Measurements from ENCODE around the gene NID1.

The NID1 gene

DNA sequence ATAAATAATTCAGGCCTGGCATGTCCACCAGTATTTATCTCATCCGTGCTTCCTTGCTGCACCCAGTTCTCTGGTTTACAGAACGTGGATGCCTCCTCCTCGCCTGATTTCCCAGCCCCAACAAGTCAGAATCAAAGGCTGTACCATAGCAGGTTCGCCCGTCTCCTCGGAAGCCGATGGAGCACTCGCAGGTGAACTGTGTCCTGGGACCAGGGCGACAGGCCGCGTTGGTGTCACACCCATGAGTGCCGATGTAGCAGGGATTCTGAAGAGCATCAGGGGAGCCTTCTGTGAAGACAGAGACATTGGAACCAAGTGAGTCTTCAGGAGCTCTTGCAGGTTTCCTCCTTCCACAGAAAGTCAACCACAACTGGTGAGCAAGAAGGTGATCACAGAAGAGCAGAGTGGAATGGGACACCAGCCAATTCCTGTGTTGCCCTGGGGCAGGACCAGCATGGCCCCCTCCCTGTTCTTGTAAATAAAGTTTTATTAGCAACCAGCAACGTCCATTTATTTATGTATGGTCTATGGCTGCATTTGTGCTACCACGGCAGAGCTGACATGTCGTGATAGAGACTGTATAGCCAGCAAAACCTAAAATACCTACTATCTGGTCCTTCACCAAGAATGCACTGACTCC lies 40.8 kb downstream of the NID1 start:
- Histone ChIP-seq H3K9me3 (ENCODE audit: control insufficient read depth, insufficient read depth, low read length) (no peaks in the 10 kb centered on the region), H3K36me3 (ENCODE audit: control insufficient read depth, insufficient read depth, low read length) (0 out of 2 replicates have a peak, but pooled peaks cover 9% of the 10 kb centered on the region), H3K27ac (ENCODE audit: low read depth, low read length) (no peak overlapping the region), H3K9ac (ENCODE audit: low read depth, low read length) (no peak overlapping the region), H3K27me3 (ENCODE audit: control insufficient read depth, insufficient read depth, low read length) (no peaks in the 10 kb centered on the region), H3K4me1 (ENCODE audit: control insufficient read depth, insufficient read depth, low read length) (no peaks in the 10 kb centered on the region), H3K4me3 (ENCODE audit: low read depth, low read length) (no peak overlapping the region)

DNA sequence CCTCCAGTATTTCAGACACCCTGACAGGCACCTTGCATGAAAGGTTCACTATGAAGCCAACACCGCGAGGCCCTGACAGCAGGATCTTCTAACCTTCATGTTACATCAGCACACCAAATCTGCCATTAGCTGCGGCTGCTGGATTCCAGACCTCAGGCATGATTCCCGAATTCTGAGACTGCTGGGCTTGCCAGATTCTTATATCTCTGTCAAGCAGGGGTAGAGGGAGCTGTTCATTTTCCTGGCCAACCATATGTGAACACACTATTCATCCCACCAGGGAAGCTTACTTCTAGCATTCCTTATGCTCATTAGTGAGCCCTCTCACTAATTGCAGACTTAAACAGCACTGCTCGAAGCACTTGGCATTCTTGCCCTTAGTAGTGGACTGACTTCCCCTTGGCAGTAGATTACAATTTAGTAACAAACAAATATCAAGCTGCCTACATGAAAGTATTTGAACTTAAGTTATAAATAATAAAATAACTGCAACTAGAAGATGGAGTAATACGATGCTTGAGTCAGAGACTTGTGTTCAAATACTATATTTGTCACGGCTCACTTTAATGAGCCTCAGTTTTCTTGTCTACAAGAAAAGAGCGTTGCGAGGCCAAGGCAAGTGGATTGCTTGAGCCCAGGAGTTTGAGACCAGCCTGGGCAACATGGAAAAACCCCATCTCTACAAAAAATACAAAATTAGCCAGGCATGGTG lies 43.3 kb downstream of the NID1 start:
- Histone ChIP-seq H3K27ac (ENCODE audit: low read depth, low read length) (no peak overlapping the region), H3K9ac (ENCODE audit: low read depth, low read length) (no peak overlapping the region), H3K36me3 (ENCODE audit: control insufficient read depth, insufficient read depth, low read length) (0 out of 2 replicates have a peak, but pooled peaks cover 9% of the 10 kb centered on the region), H3K4me3 (ENCODE audit: low read depth, low read length) (no peak overlapping the region), H3K4me1 (ENCODE audit: control insufficient read depth, insufficient read depth, low read length) (no peaks in the 10 kb centered on the region), H3K27me3 (ENCODE audit: control insufficient read depth, insufficient read depth, low read length) (no peaks in the 10 kb centered on the region), H3K9me3 (ENCODE audit: control insufficient read depth, insufficient read depth, low read length) (no peaks in the 10 kb centered on the region)

DNA sequence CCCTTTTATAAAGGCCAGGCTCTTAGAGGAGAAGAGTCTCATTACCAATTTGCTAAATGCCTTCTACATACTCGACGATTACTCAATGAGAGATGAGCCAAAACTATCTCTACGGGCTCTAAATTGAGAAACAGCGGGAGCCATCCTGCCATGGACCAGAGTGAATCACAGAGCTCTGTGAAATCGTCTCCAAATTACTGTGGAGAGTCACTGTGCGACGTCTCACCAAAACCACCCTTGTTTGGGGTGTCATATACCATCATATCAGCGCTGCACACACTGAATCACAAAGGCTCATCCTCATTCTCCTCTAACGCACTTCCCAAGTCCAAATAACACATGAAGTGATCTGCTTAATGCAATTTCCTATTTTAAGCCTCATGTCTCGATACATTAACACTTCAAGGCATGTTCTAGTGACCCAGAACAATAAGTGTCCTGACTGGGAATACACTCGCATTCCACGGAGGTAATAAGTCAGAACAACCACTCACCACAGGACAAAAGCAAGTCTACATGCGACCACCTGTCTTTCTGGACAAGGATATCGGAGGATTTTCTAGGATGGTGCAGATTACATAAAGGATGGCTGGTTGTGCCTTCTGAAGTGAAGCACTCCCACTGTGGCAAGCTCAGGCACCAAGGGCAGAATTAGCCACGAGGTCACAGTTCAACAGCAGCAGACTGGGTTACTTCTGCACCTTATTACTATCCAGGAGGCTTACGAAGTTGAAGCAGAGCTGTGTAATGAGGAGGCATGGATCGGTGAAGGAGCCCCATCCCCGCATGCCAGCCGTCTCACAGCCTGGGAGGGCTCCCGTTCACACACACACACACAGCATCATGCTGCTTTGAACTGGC lies 44.3 kb downstream of the NID1 start:
- Histone ChIP-seq H3K27ac (ENCODE audit: low read depth, low read length) (no peak overlapping the region), H3K9ac (ENCODE audit: low read depth, low read length) (no peak overlapping the region), H3K27me3 (ENCODE audit: control insufficient read depth, insufficient read depth, low read length) (no peaks in the 10 kb centered on the region), H3K4me3 (ENCODE audit: low read depth, low read length) (no peak overlapping the region), H3K4me1 (ENCODE audit: control insufficient read depth, insufficient read depth, low read length) (no peaks in the 10 kb centered on the region), H3K9me3 (ENCODE audit: control insufficient read depth, insufficient read depth, low read length) (no peaks in the 10 kb centered on the region), H3K36me3 (ENCODE audit: control insufficient read depth, insufficient read depth, low read length) (0 out of 2 replicates have a peak, but pooled peaks cover 9% of the 10 kb centered on the region)

DNA sequence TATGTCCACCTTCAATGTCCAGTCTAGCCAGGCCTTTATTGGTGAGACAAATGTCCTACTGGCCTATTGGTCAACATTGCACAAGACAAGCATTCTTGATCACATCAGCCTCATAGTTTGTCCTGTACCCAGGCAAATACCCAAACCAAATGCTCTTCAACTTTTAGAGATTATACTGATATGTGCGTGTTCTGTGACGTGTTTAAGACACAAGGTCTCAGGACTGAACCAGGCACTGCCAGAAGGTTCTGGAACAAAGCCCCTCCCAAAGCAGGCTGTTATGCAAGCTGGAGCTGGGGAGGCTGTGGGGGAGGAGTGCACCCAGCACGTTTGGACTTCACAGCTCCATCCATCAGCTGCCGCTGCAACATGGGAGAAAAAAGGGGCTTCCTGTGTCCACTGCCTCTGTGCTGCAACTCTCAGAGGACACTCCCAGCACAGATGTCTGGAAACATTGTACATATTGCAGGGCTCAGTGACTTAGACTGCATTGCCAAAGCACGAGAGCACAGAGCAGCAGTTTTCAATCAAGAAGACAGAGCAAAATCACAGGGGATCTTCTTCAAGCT lies 45.9 kb downstream of the NID1 start:
- H3K4me1 ChIP-seq (ENCODE audit: control insufficient read depth, insufficient read depth, low read length): no peaks in the 10 kb centered on the region
- no peaks in the 10 kb centered on the region for H3K9me3 ChIP-seq (ENCODE audit: control insufficient read depth, insufficient read depth, low read length)
- no peaks in the 10 kb centered on the region for H3K27me3 ChIP-seq (ENCODE audit: control insufficient read depth, insufficient read depth, low read length)
- H3K27ac ChIP-seq (ENCODE audit: low read depth, low read length): no peak overlapping the region
- 0 out of 2 replicates have a peak, but pooled peaks cover 4% of the 10 kb centered on the region for H3K36me3 ChIP-seq (ENCODE audit: control insufficient read depth, insufficient read depth, low read length)
- H3K9ac ChIP-seq (ENCODE audit: low read depth, low read length): no peak overlapping the region
- H3K4me3 ChIP-seq (ENCODE audit: low read depth, low read length): no peak overlapping the region

DNA sequence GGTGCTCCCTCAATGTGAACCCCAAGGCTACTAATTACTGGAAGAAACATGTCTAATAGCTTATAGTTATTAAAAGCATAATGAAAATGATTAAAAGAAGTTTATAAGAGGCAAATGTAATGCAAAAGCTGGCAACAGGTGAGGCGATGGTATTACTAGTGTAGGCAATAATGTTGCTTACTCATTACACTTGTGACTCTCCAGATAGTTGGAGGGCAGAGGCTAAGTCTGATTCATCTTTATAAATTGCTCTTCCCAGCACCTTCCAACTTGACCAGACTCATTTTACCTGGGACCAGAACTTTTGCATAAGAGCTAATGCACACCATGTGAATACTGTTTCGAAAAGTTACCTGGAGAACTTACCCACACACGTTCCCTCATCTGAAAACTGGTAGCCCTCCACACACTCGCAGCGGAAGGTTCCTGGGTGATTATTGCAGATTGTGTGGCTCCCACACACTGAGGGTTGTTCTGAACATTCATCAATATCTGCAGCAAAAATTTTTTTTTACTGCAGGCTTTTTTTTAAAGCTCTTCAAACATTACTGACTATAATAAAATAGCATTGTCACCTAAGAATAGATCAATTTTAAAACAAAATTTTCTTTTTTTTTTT lies 48.0 kb downstream of the NID1 start:
- H3K9ac ChIP-seq (ENCODE audit: low read depth, low read length): no peak overlapping the region
- no peaks in the 10 kb centered on the region for H3K36me3 ChIP-seq (ENCODE audit: control insufficient read depth, insufficient read depth, low read length)
- H3K4me3 ChIP-seq (ENCODE audit: low read depth, low read length): no peak overlapping the region
- H3K27me3 ChIP-seq (ENCODE audit: control insufficient read depth, insufficient read depth, low read length): no peaks in the 10 kb centered on the region
- H3K27ac ChIP-seq (ENCODE audit: low read depth, low read length): no peak overlapping the region
- no peaks in the 10 kb centered on the region for H3K9me3 ChIP-seq (ENCODE audit: control insufficient read depth, insufficient read depth, low read length)
- H3K4me1 ChIP-seq (ENCODE audit: control insufficient read depth, insufficient read depth, low read length): no peaks in the 10 kb centered on the region

DNA sequence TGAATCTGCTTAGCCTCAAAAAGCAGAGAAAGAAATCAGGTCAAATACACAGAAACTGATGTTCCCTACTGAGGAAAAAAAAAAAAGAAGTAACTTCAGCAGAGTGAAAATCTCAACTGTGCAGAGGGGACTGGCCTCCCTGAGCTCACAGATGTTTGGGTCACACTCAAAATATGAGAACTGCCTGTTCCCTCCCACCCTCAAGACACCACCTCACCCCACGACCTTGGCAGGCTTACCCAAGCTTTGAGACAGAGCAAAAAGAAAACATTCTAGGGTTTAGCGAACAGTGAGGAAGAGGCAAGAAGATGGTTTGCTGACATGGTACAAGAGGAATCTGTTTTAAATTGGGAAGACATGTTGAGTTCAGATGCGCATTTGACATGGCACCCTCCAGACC lies 48.8 kb downstream of the NID1 start:
- Histone ChIP-seq H3K9me3 (ENCODE audit: control insufficient read depth, insufficient read depth, low read length) (no peaks in the 10 kb centered on the region), H3K36me3 (ENCODE audit: control insufficient read depth, insufficient read depth, low read length) (no peaks in the 10 kb centered on the region), H3K27me3 (ENCODE audit: control insufficient read depth, insufficient read depth, low read length) (no peaks in the 10 kb centered on the region), H3K9ac (ENCODE audit: low read depth, low read length) (no peak overlapping the region), H3K27ac (ENCODE audit: low read depth, low read length) (no peak overlapping the region), H3K4me3 (ENCODE audit: low read depth, low read length) (no peak overlapping the region), H3K4me1 (ENCODE audit: control insufficient read depth, insufficient read depth, low read length) (no peaks in the 10 kb centered on the region)

DNA sequence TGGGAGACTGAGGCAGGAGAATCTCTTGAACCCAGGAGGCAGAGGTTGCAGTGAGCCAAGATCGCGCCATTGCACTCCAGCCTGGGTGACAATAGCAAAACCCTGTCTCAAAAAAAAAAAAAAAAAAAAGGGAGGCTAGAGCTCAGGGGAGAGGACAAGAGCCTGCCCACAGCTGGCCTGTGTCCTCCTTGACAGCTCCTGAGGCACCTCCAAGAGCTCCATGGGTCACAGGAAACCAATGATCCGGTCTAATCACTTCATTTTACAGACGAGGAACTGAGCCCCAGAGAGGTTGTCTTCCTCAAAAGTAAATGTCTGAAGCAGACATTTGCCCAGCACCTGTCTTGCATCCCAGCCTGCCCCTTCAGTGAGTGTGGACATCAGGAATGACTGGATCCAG lies 49.4 kb downstream of the NID1 start:
- Histone ChIP-seq H3K36me3 (ENCODE audit: control insufficient read depth, insufficient read depth, low read length) (no peaks in the 10 kb centered on the region), H3K4me1 (ENCODE audit: control insufficient read depth, insufficient read depth, low read length) (no peaks in the 10 kb centered on the region), H3K27me3 (ENCODE audit: control insufficient read depth, insufficient read depth, low read length) (no peaks in the 10 kb centered on the region), H3K27ac (ENCODE audit: low read depth, low read length) (no peak overlapping the region), H3K4me3 (ENCODE audit: low read depth, low read length) (no peak overlapping the region), H3K9me3 (ENCODE audit: control insufficient read depth, insufficient read depth, low read length) (no peaks in the 10 kb centered on the region), H3K9ac (ENCODE audit: low read depth, low read length) (no peak overlapping the region)

DNA sequence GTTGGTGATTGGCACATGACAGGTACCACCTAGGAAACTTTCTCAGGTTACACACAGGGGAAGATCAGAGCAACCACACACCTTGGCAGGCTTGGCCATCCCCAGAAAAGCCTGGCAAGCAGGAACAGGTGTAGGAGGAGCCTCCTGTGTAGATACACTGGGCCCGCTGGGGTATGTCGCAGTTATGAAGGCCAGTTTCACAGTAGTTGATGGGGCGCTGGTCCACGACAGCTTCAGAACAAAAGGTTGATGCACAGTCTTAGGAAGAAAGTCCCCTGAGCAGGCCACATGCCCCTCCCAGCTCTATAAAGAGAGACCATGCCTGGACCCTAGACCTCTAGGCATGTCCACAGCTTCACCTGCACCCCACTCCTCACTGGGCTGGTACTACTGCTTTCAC lies 51.6 kb downstream of the NID1 start:
- H3K4me1 ChIP-seq (ENCODE audit: control insufficient read depth, insufficient read depth, low read length): no peaks in the 10 kb centered on the region
- H3K4me3 ChIP-seq (ENCODE audit: low read depth, low read length): no peak overlapping the region
- no peak overlapping the region for H3K9ac ChIP-seq (ENCODE audit: low read depth, low read length)
- H3K27me3 ChIP-seq (ENCODE audit: control insufficient read depth, insufficient read depth, low read length): no peaks in the 10 kb centered on the region
- H3K27ac ChIP-seq (ENCODE audit: low read depth, low read length): no peak overlapping the region
- no peaks in the 10 kb centered on the region for H3K9me3 ChIP-seq (ENCODE audit: control insufficient read depth, insufficient read depth, low read length)
- no peaks in the 10 kb centered on the region for H3K36me3 ChIP-seq (ENCODE audit: control insufficient read depth, insufficient read depth, low read length)

DNA sequence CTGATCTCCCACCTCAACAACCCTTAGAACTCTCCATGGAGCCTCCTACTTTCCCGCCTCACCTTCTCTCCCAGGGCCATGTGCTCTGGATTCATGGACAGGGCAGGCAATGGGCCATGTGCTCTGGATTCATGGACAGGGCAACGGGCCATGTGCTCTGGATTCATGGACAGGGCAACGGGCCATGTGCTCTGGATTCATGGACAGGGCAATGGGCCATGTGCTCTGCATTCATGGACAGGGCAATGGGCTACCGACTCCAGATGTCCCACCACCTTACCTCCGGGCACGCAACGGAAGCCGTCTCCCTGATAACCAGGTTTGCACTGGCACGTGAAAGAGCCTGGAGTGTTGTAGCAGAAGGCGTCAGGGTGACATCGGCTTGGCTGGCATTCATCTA lies 53.2 kb downstream of the NID1 start:
- H3K36me3 ChIP-seq (ENCODE audit: control insufficient read depth, insufficient read depth, low read length): no peaks in the 10 kb centered on the region

DNA sequence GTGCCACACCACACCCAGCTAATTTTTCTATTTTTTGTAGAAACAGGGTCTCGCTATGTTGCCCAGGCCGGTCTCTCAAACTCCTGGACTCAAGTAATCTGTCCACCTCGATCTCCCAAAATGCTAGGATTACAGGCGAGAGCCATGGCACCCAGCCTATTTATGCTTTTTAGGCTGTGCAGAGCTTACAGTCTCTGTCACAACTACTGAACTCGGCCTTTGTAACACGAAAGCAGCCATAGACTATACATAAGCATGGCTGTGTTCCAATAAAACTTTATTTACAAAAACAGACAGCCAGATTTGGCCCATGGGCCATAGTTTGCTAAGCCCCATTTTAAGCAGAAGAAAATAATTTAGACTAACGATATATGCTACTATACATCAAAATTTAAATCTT lies 54.4 kb downstream of the NID1 start:
- Histone ChIP-seq H3K4me1 (ENCODE audit: control insufficient read depth, insufficient read depth, low read length) (no peaks in the 10 kb centered on the region), H3K27me3 (ENCODE audit: control insufficient read depth, insufficient read depth, low read length) (no peaks in the 10 kb centered on the region), H3K27ac (ENCODE audit: low read depth, low read length) (no peak overlapping the region), H3K9ac (ENCODE audit: low read depth, low read length) (no peak overlapping the region), H3K9me3 (ENCODE audit: control insufficient read depth, insufficient read depth, low read length) (no peaks in the 10 kb centered on the region), H3K4me3 (ENCODE audit: low read depth, low read length) (no peak overlapping the region), H3K36me3 (ENCODE audit: control insufficient read depth, insufficient read depth, low read length) (no peaks in the 10 kb centered on the region)

More for the DNA sequence above, 53.2 kb downstream of the NID1 start:
- Histone ChIP-seq H3K4me3 (ENCODE audit: low read depth, low read length) (no peak overlapping the region), H3K9ac (ENCODE audit: low read depth, low read length) (no peak overlapping the region), H3K27ac (ENCODE audit: low read depth, low read length) (no peak overlapping the region), H3K27me3 (ENCODE audit: control insufficient read depth, insufficient read depth, low read length) (no peaks in the 10 kb centered on the region), H3K9me3 (ENCODE audit: control insufficient read depth, insufficient read depth, low read length) (no peaks in the 10 kb centered on the region), H3K4me1 (ENCODE audit: control insufficient read depth, insufficient read depth, low read length) (no peaks in the 10 kb centered on the region)

All from HUES48 (cell line).